ENCODE data around the gene ENOSF1.
A peak's percentile ranks its signal among the peaks of the same experiment; 100 is the strongest.

Gene ENOSF1

GRCh38 chr18:670522-670921 is 41.9 kb downstream of the ENOSF1 start:
- DNase-seq: no peak

- no peak for DNase-seq
Measured at GRCh38 chr18:669077-669476, 43.4 kb downstream of the ENOSF1 start.

GRCh38 chr18:668260-668659 is 44.2 kb downstream of the ENOSF1 start:
- no peak for DNase-seq

GRCh38 chr18:666628-667027 is 45.8 kb downstream of the ENOSF1 start:
- no peak for DNase-seq

GRCh38 chr18:666177-666576 is 46.3 kb downstream of the ENOSF1 start:
- no peak for DNase-seq

GRCh38 chr18:662197-662596 is 50.2 kb downstream of the ENOSF1 start:
- DNase-seq: no peak

GRCh38 chr18:659597-659996 is 52.8 kb downstream of the ENOSF1 start:
- DNase-seq: no peak

- DNase-seq: no peak
Measured at GRCh38 chr18:658947-659533, 53.4 kb downstream of the ENOSF1 start.

GRCh38 chr18:658001-658946 is 54.2 kb downstream of the ENOSF1 start:
- DNase-seq: peak; percentile 89

GRCh38 chr18:657311-658000 is 55.0 kb downstream of the ENOSF1 start, which contains the start of gene TYMS:
Gene TYMS (plus strand): TSS chr18:657653. CDS start chr18:657743, 90 bp downstream.
- peak; percentile 79 for DNase-seq

GRCh38 chr18:655445-655844 is 57.0 kb downstream of the ENOSF1 start:
- no peak for DNase-seq

- DNase-seq: no peak
Measured at GRCh38 chr18:654601-655000, 57.8 kb downstream of the ENOSF1 start.

- no peak for DNase-seq
Measured at GRCh38 chr18:653512-653911, 58.9 kb downstream of the ENOSF1 start.

GRCh38 chr18:652131-652530 is 60.3 kb downstream of the ENOSF1 start:
- DNase-seq: no peak

GRCh38 chr18:650428-650858 is 62.0 kb downstream of the ENOSF1 start:
- DNase-seq: no peak

- DNase-seq: no peak
Measured at GRCh38 chr18:649341-649740, 63.1 kb downstream of the ENOSF1 start.

- DNase-seq: no peak
Measured at GRCh38 chr18:647304-647703, 65.1 kb downstream of the ENOSF1 start.

GRCh38 chr18:644395-645004 is 67.9 kb downstream of the ENOSF1 start:
- DNase-seq: no peak

GRCh38 chr18:641224-641623 is 71.2 kb downstream of the ENOSF1 start:
- DNase-seq: no peak

GRCh38 chr18:635171-635570 is 77.3 kb downstream of the ENOSF1 start:
- DNase-seq: no peak

- DNase-seq: no peak
Measured at GRCh38 chr18:634551-635045, 77.8 kb downstream of the ENOSF1 start.

- DNase-seq: no peak
Measured at GRCh38 chr18:631560-631959, 80.9 kb downstream of the ENOSF1 start.

All from NCI-H510A (cell line).